Ascending aorta (tissue), 2 donors: ENCODE results near the gene MYH6. TPM values are rescaled to one million over a fixed set of nuclear protein-coding genes. Genes with fewer than 3 reads are reported as not detected.

Experiments
- DNase-seq, 2 donors: peaks; one replicate each; pipeline ENCODE4 v3.0.0-alpha.2; 2019; ENCODE audit warnings: low spot score in 2 of 2
- H3K27ac ChIP-seq, 2 donors: fragments of 200-600 bp; sonication (generic); one replicate each; pipeline ENCODE4 v1.5.1; 2016 to 2017; ENCODE audit warnings: mild to moderate bottlenecking in 1 of 2
- H3K27me3 ChIP-seq: fragments of 200-600 bp; sonication (generic); one replicate; pipeline ENCODE4 v1.5.1; 2017
- H3K36me3 ChIP-seq, 2 donors: fragments of 200-600 bp; sonication (generic); one replicate each; pipeline ENCODE4 v1.5.1; 2016
- H3K4me1 ChIP-seq, 2 donors: fragments of 200-600 bp; sonication (generic); one replicate each; pipeline ENCODE4 v1.5.1; 2016 to 2017; ENCODE audit warnings: mild to moderate bottlenecking in 1 of 2
- H3K4me3 ChIP-seq, 2 donors: fragments of 200-600 bp; sonication (generic); one replicate each; pipeline ENCODE4 v1.5.1; 2016 to 2017; ENCODE audit warnings: mild to moderate bottlenecking in 1 of 2
- H3K9me3 ChIP-seq, 2 donors: fragments of 200-600 bp; sonication (generic); one replicate each; pipeline ENCODE4 v1.5.1; 2016
- CTCF ChIP-seq, 3 experiments: fragments of 200-600 bp in 2 of 3; fragments of 450-650 bp in 1 of 3; sonication (generic) in 2 of 3; IDR thresholded peaks; one replicate each; pipeline ENCODE4 v1.5.1; 2016 to 2019; ENCODE audit warnings: antibody characterized with exemption in 3 of 3, mild to moderate bottlenecking in 1 of 3, moderate library complexity in 1 of 3
- intact Hi-C: fragments of 100-400 bp; cut with DNase I; formaldehyde crosslinking; loops from one replicate; pipeline ENCODE4 v1.15.1; 2023
- total RNA-seq: library from RNA; depleted of rRNA; stranded (reverse); fragments of >200 nt; gene quantifications from one replicate; pipeline ENCODE4 v1.1.0, GENCODE V29; 2016

Gene MYH6
- total RNA-seq, 1 donor from 2014 or later, result not detected

GRCh38 chr14:23380976-23381375 lies 27.1 kb downstream of the MYH6 start:
- no peak overlapping the region for H3K27ac ChIP-seq
- no peak overlapping the region for H3K4me3 ChIP-seq
- no peaks in the 10 kb centered on the region for H3K9me3 ChIP-seq
- intact Hi-C loops, result loop anchor here (1.0 kb wide), 2 partner anchors 53 to 116 kb away; no protein-coding TSS in a partner anchor
- no peak for DNase-seq
- H3K4me1 ChIP-seq, result no peaks in the 10 kb centered on the region
- no peaks in the 10 kb centered on the region for H3K36me3 ChIP-seq
- TF ChIP-seq CTCF (IDR thresholded peaks at IDR 0.05), result no peak
- no peaks in the 10 kb centered on the region for H3K27me3 ChIP-seq

DNA sequence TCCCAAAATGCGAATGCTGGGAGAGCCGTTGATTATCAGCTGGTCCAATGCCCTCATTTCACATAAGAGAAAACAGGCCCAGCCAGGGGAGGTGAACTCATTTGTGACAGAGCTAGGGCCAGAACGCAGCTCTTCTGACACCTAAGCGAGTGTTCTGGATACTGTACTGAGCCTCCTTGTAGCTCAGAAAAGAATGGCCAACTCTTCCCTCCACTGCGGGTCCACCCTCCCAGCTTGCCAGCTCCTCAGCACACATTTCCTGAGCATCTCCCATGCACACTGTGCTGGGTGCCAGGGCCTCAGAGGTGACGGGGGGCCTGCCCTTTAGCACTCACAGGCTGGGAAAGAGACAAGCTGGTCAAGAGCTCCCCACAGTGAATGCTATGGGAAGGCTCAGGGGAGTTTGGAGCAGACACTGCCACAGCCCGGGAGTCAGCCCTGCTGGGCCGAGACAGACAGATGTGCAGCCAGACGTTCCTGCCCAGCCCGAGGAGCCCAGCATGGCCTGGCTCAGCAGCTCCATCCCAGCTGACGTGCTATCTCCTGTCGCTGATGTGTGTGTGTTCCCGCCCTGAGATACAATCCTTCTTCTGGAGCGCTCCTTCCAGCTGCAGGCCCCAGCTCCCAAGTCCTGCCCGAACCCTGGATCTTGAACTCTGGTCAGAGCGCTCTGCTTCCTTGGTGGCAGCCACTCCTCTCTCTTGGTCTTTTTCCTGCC lies 27.7 kb downstream of the MYH6 start:
- H3K4me1 ChIP-seq, result no peaks in the 10 kb centered on the region
- intact Hi-C loops, result loop anchor here (1.0 kb wide), 2 partner anchors 52 to 115 kb away; no protein-coding TSS in a partner anchor
- H3K36me3 ChIP-seq, result no peaks in the 10 kb centered on the region

GRCh38 chr14:23379366-23380196 lies 28.5 kb downstream of the MYH6 start:
- no peaks in the 10 kb centered on the region for H3K4me1 ChIP-seq
- no peaks in the 10 kb centered on the region for H3K9me3 ChIP-seq
- no peak overlapping the region for H3K4me3 ChIP-seq
- no peak overlapping the region for H3K27ac ChIP-seq
- intact Hi-C loops, result loop anchor here (1.0 kb wide), 2 partner anchors 51 to 114 kb away; no protein-coding TSS in a partner anchor
- peak; percentile 84 to 93 (median 84) for TF ChIP-seq CTCF (IDR thresholded peaks at IDR 0.05)
- DNase-seq, result no peak
- H3K36me3 ChIP-seq, result no peaks in the 10 kb centered on the region
- no peaks in the 10 kb centered on the region for H3K27me3 ChIP-seq

More for the DNA sequence above, 27.7 kb downstream of the MYH6 start:
- TF ChIP-seq CTCF (IDR thresholded peaks at IDR 0.05), result no peak
- Histone ChIP-seq H3K9me3 (no peaks in the 10 kb centered on the region), H3K27ac (no peak overlapping the region), H3K4me3 (no peak overlapping the region), H3K27me3 (no peaks in the 10 kb centered on the region)
- no peak for DNase-seq

DNA sequence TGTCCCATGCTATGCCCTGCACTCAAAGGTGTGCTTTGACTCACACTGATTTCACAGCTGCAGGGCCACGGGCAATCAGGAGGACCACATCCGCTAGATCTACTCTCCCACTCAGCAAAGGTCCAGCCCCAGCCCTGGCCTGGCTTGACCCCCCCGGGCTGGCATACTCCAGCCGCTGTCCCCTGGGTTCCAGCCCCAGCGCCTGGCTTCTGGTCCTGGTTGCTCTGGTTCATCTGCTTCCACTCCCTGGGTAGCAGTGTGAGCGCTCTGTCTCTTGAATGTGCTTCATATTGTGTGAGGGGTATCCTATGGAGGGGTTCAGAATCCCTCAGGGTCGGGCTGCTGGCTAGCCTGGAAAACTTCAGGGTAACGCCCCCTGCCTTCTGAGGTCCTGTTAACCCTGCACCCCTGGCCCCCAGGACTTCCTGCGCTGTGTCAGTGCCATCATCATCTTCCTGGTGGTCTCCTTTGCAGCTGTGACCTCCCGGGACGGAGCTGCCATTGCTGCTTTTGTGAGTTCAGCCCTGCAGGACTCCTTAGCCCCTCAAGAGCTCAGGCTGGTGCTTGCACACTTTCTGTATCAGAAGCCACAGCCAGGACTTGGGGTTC lies 29.4 kb downstream of the MYH6 start:
- Histone ChIP-seq H3K36me3 (no peaks in the 10 kb centered on the region), H3K4me3 (no peak overlapping the region), H3K4me1 (no peaks in the 10 kb centered on the region), H3K27ac (no peak overlapping the region), H3K27me3 (no peaks in the 10 kb centered on the region), H3K9me3 (no peaks in the 10 kb centered on the region)
- DNase-seq, result no peak
- intact Hi-C loops, result no loop called here
- TF ChIP-seq CTCF (IDR thresholded peaks at IDR 0.05), result no peak

- H3K36me3 ChIP-seq, result no peaks in the 10 kb centered on the region
- no peaks in the 10 kb centered on the region for H3K27me3 ChIP-seq
- peak overlapping the region; percentile 26 to 62 for H3K27ac ChIP-seq
- H3K4me1 ChIP-seq, result no peaks in the 10 kb centered on the region
- no peak overlapping the region for H3K4me3 ChIP-seq
- no peak for TF ChIP-seq CTCF (IDR thresholded peaks at IDR 0.05)
- DNase-seq, result no peak
- intact Hi-C loops, result no loop called here
- no peaks in the 10 kb centered on the region for H3K9me3 ChIP-seq
Observed at GRCh38 chr14:23377573-23378563, 30.2 kb downstream of the MYH6 start.
